ENCODE measurements around the gene MTCL3.

The MTCL3 gene

GRCh38 chr6:127518710-127519468 is at the start of gene MTCL3:
Gene MTCL3 (minus strand): TSS chr6:127519335.
- peaks cover 90% of the 10 kb centered on the region for H3K27me3 ChIP-seq (ENCODE audit: insufficient read depth, low read length)
- no peaks in the 10 kb centered on the region for H3K9me3 ChIP-seq (ENCODE audit: low read depth, low read length)
- H3K4me3 ChIP-seq (ENCODE audit: low read length): no peak within 1 kb of the TSS
- peaks cover 31% of the 10 kb centered on the region for H3K4me1 ChIP-seq (ENCODE audit: insufficient read depth, low read length)

DNA sequence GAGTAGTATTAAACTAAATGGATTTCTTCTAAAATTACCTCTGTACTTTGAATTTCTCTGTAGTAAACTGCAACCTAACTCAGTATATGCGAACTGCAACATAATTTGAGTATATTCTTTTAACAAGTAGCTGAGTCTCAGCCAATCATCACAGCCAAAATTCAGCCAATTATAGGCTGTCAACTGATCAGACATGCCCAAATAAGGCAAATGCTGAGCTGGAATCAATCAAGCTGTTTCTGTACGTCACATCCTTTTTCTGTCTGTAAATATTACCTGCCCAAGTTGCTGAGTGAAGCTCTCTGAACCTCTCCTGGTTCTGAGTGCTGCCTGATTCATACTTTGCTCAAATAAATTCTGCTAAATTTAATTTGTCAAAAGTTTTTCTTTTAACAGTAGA is 48.3 kb upstream of the MTCL3 start:
- Histone ChIP-seq H3K27me3 (ENCODE audit: insufficient read depth, low read length) (no peaks in the 10 kb centered on the region), H3K9me3 (ENCODE audit: low read depth, low read length) (no peaks in the 10 kb centered on the region), H3K4me1 (ENCODE audit: insufficient read depth, low read length) (no peaks in the 10 kb centered on the region), H3K4me3 (ENCODE audit: low read length) (no peak overlapping the region)

GRCh38 chr6:127566651-127567050 is 47.5 kb upstream of the MTCL3 start:
- Histone ChIP-seq H3K4me1 (ENCODE audit: insufficient read depth, low read length) (no peaks in the 10 kb centered on the region), H3K9me3 (ENCODE audit: low read depth, low read length) (no peaks in the 10 kb centered on the region), H3K4me3 (ENCODE audit: low read length) (no peak overlapping the region), H3K27me3 (ENCODE audit: insufficient read depth, low read length) (no peaks in the 10 kb centered on the region)

GRCh38 chr6:127566119-127566518 is 47.0 kb upstream of the MTCL3 start:
- Histone ChIP-seq H3K9me3 (ENCODE audit: low read depth, low read length) (no peaks in the 10 kb centered on the region), H3K4me3 (ENCODE audit: low read length) (no peak overlapping the region), H3K4me1 (ENCODE audit: insufficient read depth, low read length) (no peaks in the 10 kb centered on the region), H3K27me3 (ENCODE audit: insufficient read depth, low read length) (no peaks in the 10 kb centered on the region)

GRCh38 chr6:127564761-127565160 is 45.6 kb upstream of the MTCL3 start:
- Histone ChIP-seq H3K9me3 (ENCODE audit: low read depth, low read length) (no peaks in the 10 kb centered on the region), H3K4me1 (ENCODE audit: insufficient read depth, low read length) (no peaks in the 10 kb centered on the region), H3K4me3 (ENCODE audit: low read length) (no peak overlapping the region), H3K27me3 (ENCODE audit: insufficient read depth, low read length) (no peaks in the 10 kb centered on the region)

DNA sequence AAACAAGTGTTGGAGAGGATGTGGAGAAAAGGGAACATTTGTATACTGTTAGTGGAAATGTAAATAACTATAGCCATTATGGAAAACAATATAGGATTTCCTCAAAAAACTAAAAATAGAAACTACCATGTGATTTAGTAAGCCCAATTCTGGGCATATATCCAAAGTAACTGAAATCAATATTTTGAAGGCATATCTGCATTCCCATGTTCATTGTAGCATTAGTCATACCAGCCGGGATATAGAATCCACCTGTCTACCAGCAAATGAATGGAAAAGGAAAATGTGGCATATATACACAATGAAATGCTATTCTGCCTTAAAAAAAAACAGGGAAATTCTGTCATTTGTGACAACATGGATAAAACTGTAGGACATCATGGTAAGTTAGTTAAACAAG is 42.5 kb upstream of the MTCL3 start:
- Histone ChIP-seq H3K27me3 (ENCODE audit: insufficient read depth, low read length) (no peaks in the 10 kb centered on the region), H3K9me3 (ENCODE audit: low read depth, low read length) (no peaks in the 10 kb centered on the region), H3K4me3 (ENCODE audit: low read length) (no peak overlapping the region), H3K4me1 (ENCODE audit: insufficient read depth, low read length) (no peaks in the 10 kb centered on the region)

- H3K4me1 ChIP-seq (ENCODE audit: insufficient read depth, low read length): no peaks in the 10 kb centered on the region
- no peaks in the 10 kb centered on the region for H3K9me3 ChIP-seq (ENCODE audit: low read depth, low read length)
- H3K27me3 ChIP-seq (ENCODE audit: insufficient read depth, low read length): no peaks in the 10 kb centered on the region
- no peak overlapping the region for H3K4me3 ChIP-seq (ENCODE audit: low read length)
These were observed 35.4 kb upstream of the MTCL3 start for GRCh38 chr6:127554435-127555006.

DNA sequence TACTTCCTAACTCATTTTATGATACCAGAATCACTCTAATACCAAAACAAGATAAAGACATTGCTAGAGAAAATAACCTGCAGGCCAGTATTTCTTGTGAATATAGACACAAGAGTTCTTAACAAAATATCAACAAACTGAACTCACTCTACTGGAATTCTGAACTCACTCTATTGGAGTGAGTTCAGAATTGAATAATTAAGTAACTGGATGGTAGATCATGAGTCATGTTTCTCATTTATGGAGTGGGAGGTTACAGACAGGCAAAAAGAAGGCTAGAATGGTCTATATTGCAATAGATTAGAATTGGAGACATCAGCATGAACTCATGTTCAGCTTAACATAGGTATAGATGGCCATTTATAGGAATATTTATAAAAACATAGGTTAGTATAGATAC is 31.3 kb upstream of the MTCL3 start:
- Histone ChIP-seq H3K4me1 (ENCODE audit: insufficient read depth, low read length) (no peaks in the 10 kb centered on the region), H3K4me3 (ENCODE audit: low read length) (no peak overlapping the region), H3K9me3 (ENCODE audit: low read depth, low read length) (no peaks in the 10 kb centered on the region), H3K27me3 (ENCODE audit: insufficient read depth, low read length) (no peaks in the 10 kb centered on the region)

DNA sequence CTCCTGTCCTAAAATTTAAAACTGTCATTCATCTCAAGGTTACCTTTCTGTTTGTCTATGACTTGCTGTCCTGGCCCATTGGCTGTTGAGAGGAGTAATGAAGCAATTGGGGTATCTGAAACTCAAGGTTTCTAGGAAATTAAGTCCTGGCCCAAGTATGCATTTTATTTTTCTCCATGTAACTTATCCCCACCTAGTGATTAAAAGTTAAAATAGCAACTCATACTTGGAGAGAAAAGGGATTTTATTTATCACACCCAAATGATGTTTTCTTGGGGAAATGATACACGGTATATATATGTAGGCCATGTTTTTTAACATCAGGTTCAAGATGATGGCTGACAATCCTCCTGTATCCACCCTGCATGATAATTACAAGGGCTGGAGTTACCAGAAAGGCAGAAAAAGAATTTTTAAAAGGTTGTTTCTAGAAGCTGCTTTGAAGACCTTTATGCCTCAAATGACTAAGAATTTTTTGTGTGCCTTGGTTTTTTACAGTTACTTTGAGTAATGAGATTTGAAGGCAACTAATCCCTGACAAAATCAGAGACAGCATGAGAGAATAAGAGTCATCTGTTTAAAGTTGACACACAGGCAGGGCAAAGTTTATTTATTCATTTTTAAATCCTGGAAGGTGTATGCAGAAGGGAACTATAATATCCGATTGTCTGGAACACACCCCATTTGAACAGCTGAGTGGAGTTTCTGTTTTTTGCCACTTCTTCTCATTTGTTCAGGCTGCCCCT is 28.9 kb upstream of the MTCL3 start:
- Histone ChIP-seq H3K4me1 (ENCODE audit: insufficient read depth, low read length) (no peaks in the 10 kb centered on the region), H3K27me3 (ENCODE audit: insufficient read depth, low read length) (no peaks in the 10 kb centered on the region), H3K4me3 (ENCODE audit: low read length) (no peak overlapping the region), H3K9me3 (ENCODE audit: low read depth, low read length) (no peaks in the 10 kb centered on the region)

GRCh38 chr6:127547215-127547614 is 28.1 kb upstream of the MTCL3 start:
- Histone ChIP-seq H3K4me1 (ENCODE audit: insufficient read depth, low read length) (no peaks in the 10 kb centered on the region), H3K4me3 (ENCODE audit: low read length) (no peak overlapping the region), H3K9me3 (ENCODE audit: low read depth, low read length) (no peaks in the 10 kb centered on the region), H3K27me3 (ENCODE audit: insufficient read depth, low read length) (no peaks in the 10 kb centered on the region)

- H3K4me3 ChIP-seq (ENCODE audit: low read length): no peak overlapping the region
- H3K9me3 ChIP-seq (ENCODE audit: low read depth, low read length): no peaks in the 10 kb centered on the region
- H3K27me3 ChIP-seq (ENCODE audit: insufficient read depth, low read length): no peaks in the 10 kb centered on the region
These were observed 20.1 kb upstream of the MTCL3 start for GRCh38 chr6:127539272-127539671.

DNA sequence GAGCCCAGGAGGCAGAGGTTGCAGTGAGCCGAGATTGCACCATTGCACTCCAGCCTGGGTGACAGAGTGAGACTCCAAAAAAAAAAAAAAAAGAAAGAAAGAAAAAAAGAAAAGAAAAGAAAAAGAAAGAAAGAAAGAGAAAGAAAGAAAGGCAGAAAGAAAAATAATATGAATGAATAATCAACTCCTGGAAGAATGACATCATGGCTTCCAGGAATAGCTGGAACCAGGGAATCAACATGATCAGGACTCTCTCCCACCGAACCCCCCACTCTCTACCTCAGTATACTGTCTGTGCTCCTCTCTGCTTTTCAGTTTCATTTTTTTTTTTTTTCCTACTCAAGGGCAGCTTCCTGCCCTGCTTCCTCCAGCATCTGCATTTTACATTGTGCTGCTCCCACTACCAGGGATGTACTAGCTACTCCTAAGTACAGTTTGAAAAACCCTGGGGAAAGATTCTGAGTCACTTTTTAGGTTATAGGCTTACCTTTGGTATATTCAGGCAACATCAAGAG is 19.7 kb upstream of the MTCL3 start:
- Histone ChIP-seq H3K4me1 (ENCODE audit: insufficient read depth, low read length) (no peaks in the 10 kb centered on the region), H3K9me3 (ENCODE audit: low read depth, low read length) (no peaks in the 10 kb centered on the region), H3K4me3 (ENCODE audit: low read length) (no peak overlapping the region), H3K27me3 (ENCODE audit: insufficient read depth, low read length) (no peaks in the 10 kb centered on the region)

More at GRCh38 chr6:127539272-127539671, 20.1 kb upstream of the MTCL3 start:
- H3K4me1 ChIP-seq (ENCODE audit: insufficient read depth, low read length): no peaks in the 10 kb centered on the region

- Histone ChIP-seq H3K4me3 (ENCODE audit: low read length) (no peak overlapping the region), H3K9me3 (ENCODE audit: low read depth, low read length) (no peaks in the 10 kb centered on the region), H3K4me1 (ENCODE audit: insufficient read depth, low read length) (peaks cover 6% of the 10 kb centered on the region), H3K27me3 (ENCODE audit: insufficient read depth, low read length) (peaks cover 10% of the 10 kb centered on the region)
These were observed 14.6 kb upstream of the MTCL3 start for GRCh38 chr6:127533736-127534135.

DNA sequence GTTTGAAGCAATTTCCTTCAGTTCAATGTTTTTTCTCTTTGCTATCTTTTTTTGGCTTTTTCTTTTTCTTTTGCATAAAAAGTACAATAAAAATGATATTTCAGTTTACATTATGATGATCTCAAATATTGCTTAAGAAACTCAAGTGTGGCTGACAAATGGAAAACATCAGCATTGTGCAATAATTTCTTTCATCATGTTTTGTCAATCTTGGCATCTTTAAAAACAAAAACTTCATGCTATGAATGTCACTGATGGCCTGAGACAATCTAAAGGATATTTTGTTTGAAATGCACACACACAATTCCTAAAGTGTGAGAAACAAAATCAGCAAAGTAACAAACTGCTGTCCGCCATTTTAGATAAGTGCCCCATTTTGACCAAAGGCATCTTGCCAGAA is 13.9 kb upstream of the MTCL3 start:
- Histone ChIP-seq H3K27me3 (ENCODE audit: insufficient read depth, low read length) (peaks cover 10% of the 10 kb centered on the region), H3K4me1 (ENCODE audit: insufficient read depth, low read length) (peaks cover 6% of the 10 kb centered on the region), H3K4me3 (ENCODE audit: low read length) (no peak overlapping the region), H3K9me3 (ENCODE audit: low read depth, low read length) (no peaks in the 10 kb centered on the region)

GRCh38 chr6:127522714-127523113 is 3.6 kb upstream of the MTCL3 start:
- no peaks in the 10 kb centered on the region for H3K9me3 ChIP-seq (ENCODE audit: low read depth, low read length)
- peaks cover 66% of the 10 kb centered on the region for H3K27me3 ChIP-seq (ENCODE audit: insufficient read depth, low read length)
- H3K4me1 ChIP-seq (ENCODE audit: insufficient read depth, low read length): peaks cover 5% of the 10 kb centered on the region
- no peak overlapping the region for H3K4me3 ChIP-seq (ENCODE audit: low read length)

Data from mononuclear cell (primary cell).